Heart left ventricle (tissue), 16 donors: Measurements from ENCODE around the gene GANC. TPM values are rescaled to one million over a fixed set of nuclear protein-coding genes. Genes with fewer than 3 reads are reported as not detected.

Source experiments
- ATAC-seq, 4 donors: fragments of 200-7000 bp; cut with Tn5 transposase; one replicate each; pipeline ENCODE4 v1.9.1; 2020 to 2022; ENCODE audit warnings: moderate library complexity in 4 of 4, mild to moderate bottlenecking in 3 of 4, moderate number of reproducible peaks in 1 of 4
- DNase-seq, 5 donors: peaks; one replicate each; pipeline ENCODE4 v3.0.0-alpha.2; 2020
- H3K27ac ChIP-seq, 12 donors: fragments of 200-600 bp; sonication (generic) in 4 of 12; one replicate each; pipeline versions ENCODE4 v1.5.0 to v1.8.0; 2016 to 2022; ENCODE audit warnings: mild to moderate bottlenecking in 2 of 12
- H3K27me3 ChIP-seq, 9 donors: fragments of 200-600 bp; sonication (generic) in 2 of 9; one replicate each; pipeline versions ENCODE4 v1.5.1 to v1.8.0; 2016 to 2022; ENCODE audit warnings: mild to moderate bottlenecking in 3 of 9
- H3K36me3 ChIP-seq, 9 donors: fragments of 200-600 bp; sonication (generic) in 2 of 9; one replicate each; pipeline versions ENCODE4 v1.5.0 to v1.8.0; 2018 to 2022; ENCODE audit warnings: mild to moderate bottlenecking in 2 of 9
- H3K4me1 ChIP-seq, 12 donors: fragments of 200-600 bp; sonication (generic) in 4 of 12; one replicate each; pipeline versions ENCODE4 v1.5.0 to v1.8.0; 2016 to 2022; ENCODE audit warnings: mild to moderate bottlenecking in 3 of 12
- H3K4me3 ChIP-seq, 12 donors: fragments of 200-600 bp; sonication (generic) in 4 of 12; one replicate each; pipeline versions ENCODE4 v1.5.0 to v1.8.0; 2017 to 2022; ENCODE audit warnings: mild to moderate bottlenecking in 9 of 12, moderate library complexity in 4 of 12
- H3K9me3 ChIP-seq, 12 donors: fragments of 200-600 bp; sonication (generic) in 4 of 12; one replicate each; pipeline versions ENCODE4 v1.5.0 to v1.8.0; 2016 to 2022; ENCODE audit warnings: mild to moderate bottlenecking in 1 of 12
- POLR2A ChIP-seq, 2 donors: fragments of 450-650 bp; IDR thresholded peaks; one replicate each; pipeline ENCODE4 v1.6.1; 2017; ENCODE audit warnings: antibody characterized with exemption in 2 of 2, mild to moderate bottlenecking in 2 of 2, moderate library complexity in 2 of 2
- WGBS, 4 donors: extraction: QIAGEN DNeasy Blood & Tissue Kit in 2 of 4; methylation state at CpG; one replicate each; pipeline versions ENCODE4 v1.1.5 to v1.1.7; 2013 to 2018; 5-methylcytosine and 5-hydroxymethylcytosine counted together
- intact Hi-C, 10 donors: fragments of 100-400 bp; cut with DNase I; formaldehyde crosslinking; loops; one replicate each; pipeline versions ENCODE4 v1.11.1 to v1.14.2; 2022
- polyA plus RNA-seq, 2 donors: library from polyadenylated mRNA; stranded (reverse); fragments of 200-250 nt; gene quantifications; one replicate each; pipeline ENCODE4 v1.2.3, GENCODE V29; 2013
- total RNA-seq, 9 donors: library from RNA; depleted of rRNA in 2 of 9; stranded (reverse); fragments of >200 nt in 2 of 9; fragmentation: NEBNext Ultra II Directional in 3 of 9; extraction: Animal tissue kit (Norgen Biotek cat#: 25700) in 3 of 9; gene quantifications; one replicate each; pipeline versions ENCODE4 v1.1.0 to v1.2.4, GENCODE V29; 2016 to 2023
- TF ChIP-seq, protein P1 (sequence below), 12 donors: fragments of 200-600 bp; sonication (generic) in 4 of 12; IDR thresholded peaks; one replicate each; pipeline versions ENCODE4 v1.5.0 to v1.8.0; 2018 to 2022; ENCODE audit warnings: antibody characterized with exemption in 12 of 12, mild to moderate bottlenecking in 5 of 12
- donor health status: ischemic (EF 13 %, LVEDD 7.1; RV severe dilation, severe dysfunction).
- donor health status: healthy with polysubstance abuse.
- donor health status: DM: no; HTN: yes; CAD: no.
- donor health status: DM: no; HTN: no; CAD: no.
- donor health status: ischemic (EF 25% LVEDD 6.9; RV normal size, moderate dysfunction).
- donor health status: ischemic (EF 25% LVEDD 5.7; RV mildly dilated, moderate dysfunction).
- donor health status: healthy.
- donor health status: DM: yes; HTN: yes; CAD: no.
- donor health status: ischemic (EF 35%, LVEDD 5.7; RV mildly dilated, moderate dysfunction).
- donor health status: nonischemic (EF 11% LVEDD 7.7; RV severe dilation, severe dysfunction).
- donor health status: DM: yes; HTN: yes; CAD: no.
- donor health status: PGD.
- donor health status: ischemic (EF 29% LVEDD 5.4; RV normal size, mild dysfunction).
- donor health status: nonischemic (EF 23%, LVEDD 6.1; RV moderate dilation, normal function).

Gene GANC
- total and polyA plus RNA-seq, 11 donors = 6.8 to 30.2 (median 17.0) TPM

- ATAC-seq (no peak), DNase-seq (no peak)
- no peaks in the 10 kb centered on the region for H3K27me3 ChIP-seq
- H3K36me3 ChIP-seq = peaks cover 0 to 44% (median 36%) of the 10 kb centered on the region in 9 donors
- intact Hi-C loops = loop anchor here in 6 of 10 donors (5.0 to 10.0 kb wide), 8 partner anchors 114 to 652 kb away; partner anchors contain the start of genes SNAP23 (in 1 of the 6), STARD9 (in 1 of the 6), TTBK2 (in 1 of the 6) and ZNF106 (in 1 of the 6)
- H3K4me1 ChIP-seq = peaks cover 8 to 45% (median 31%) of the 10 kb centered on the region in 12 donors
- no peaks in the 10 kb centered on the region for H3K9me3 ChIP-seq
- no peak overlapping the region for H3K27ac ChIP-seq
- no peak for TF ChIP-seq POLR2A (IDR thresholded peaks at IDR 0.05)
- TF ChIP-seq, protein P1, sequence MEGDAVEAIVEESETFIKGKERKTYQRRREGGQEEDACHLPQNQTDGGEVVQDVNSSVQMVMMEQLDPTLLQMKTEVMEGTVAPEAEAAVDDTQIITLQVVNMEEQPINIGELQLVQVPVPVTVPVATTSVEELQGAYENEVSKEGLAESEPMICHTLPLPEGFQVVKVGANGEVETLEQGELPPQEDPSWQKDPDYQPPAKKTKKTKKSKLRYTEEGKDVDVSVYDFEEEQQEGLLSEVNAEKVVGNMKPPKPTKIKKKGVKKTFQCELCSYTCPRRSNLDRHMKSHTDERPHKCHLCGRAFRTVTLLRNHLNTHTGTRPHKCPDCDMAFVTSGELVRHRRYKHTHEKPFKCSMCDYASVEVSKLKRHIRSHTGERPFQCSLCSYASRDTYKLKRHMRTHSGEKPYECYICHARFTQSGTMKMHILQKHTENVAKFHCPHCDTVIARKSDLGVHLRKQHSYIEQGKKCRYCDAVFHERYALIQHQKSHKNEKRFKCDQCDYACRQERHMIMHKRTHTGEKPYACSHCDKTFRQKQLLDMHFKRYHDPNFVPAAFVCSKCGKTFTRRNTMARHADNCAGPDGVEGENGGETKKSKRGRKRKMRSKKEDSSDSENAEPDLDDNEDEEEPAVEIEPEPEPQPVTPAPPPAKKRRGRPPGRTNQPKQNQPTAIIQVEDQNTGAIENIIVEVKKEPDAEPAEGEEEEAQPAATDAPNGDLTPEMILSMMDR (IDR thresholded peaks at IDR 0.05) = no peak
- H3K4me3 ChIP-seq = no peak overlapping the region
- WGBS, 4 donors = 45 to 50% (median 47%) methylated on average over 2 of the region's 2 CpGs
Measured at GRCh38 chr15:42270551-42270950, 2.5 kb upstream of the GANC start.

DNA sequence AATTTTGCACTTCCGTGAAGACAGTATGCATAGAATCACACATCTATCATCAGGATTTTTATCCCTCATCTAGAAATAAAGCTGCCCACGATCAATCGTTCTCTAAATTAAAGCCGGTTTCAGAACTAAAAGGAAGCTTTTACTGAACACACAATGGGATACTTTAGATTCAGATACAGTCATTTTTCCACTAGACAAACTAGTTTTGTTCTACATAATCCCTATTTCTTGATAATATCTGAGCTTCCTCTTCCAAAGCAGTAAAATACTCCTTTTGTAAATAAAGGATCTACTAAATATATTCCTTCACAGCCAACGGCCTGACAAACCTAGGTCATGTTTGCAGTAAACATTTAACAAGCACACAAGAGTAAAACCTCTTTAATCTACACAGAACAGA lies 2.0 kb upstream of the GANC start:
- DNase-seq = no peak
- intact Hi-C loops = loop anchor here in 6 of 10 donors (5.0 to 10.0 kb wide), 8 partner anchors 114 to 651 kb away; partner anchors contain the start of genes SNAP23 (in 1 of the 6), STARD9 (in 1 of the 6), TTBK2 (in 1 of the 6) and ZNF106 (in 1 of the 6)
- Histone ChIP-seq H3K27me3 (no peaks in the 10 kb centered on the region), H3K9me3 (no peaks in the 10 kb centered on the region), H3K4me1 (peaks cover 11 to 50% (median 35%) of the 10 kb centered on the region in 12 donors), H3K27ac (peak overlapping the region in 1 of 12 donors; percentile 21), H3K36me3 (peaks cover 0 to 40% (median 31%) of the 10 kb centered on the region in 9 donors), H3K4me3 (peak overlapping the region in 3 of 12 donors; percentile 0 to 84 (median 2))
- TF ChIP-seq, protein P1 (IDR thresholded peaks at IDR 0.05) = no peak
- no peak for TF ChIP-seq POLR2A (IDR thresholded peaks at IDR 0.05)
- ATAC-seq = no peak
- 71 to 74% (median 72%) methylated on average over 5 of the region's 5 CpGs for WGBS, 4 donors

GRCh38 chr15:42273900-42274701 lies 1.1 kb downstream of the GANC start:
- Histone ChIP-seq H3K4me1 (peaks cover 11 to 56% (median 37%) of the 10 kb centered on the region in 12 donors), H3K27me3 (no peaks in the 10 kb centered on the region), H3K9me3 (no peaks in the 10 kb centered on the region), H3K36me3 (peaks cover 0 to 27% (median 18%) of the 10 kb centered on the region in 9 donors), H3K27ac (peak overlapping the region; percentile 90 to 99 (median 96)), H3K4me3 (peak overlapping the region; percentile 61 to 84 (median 68))
- peak; percentile 12 to 41 (median 33) for ATAC-seq
- 2 to 5% (median 3%) methylated on average over 24 to 27 of the region's 27 CpGs for WGBS, 4 donors
- TF ChIP-seq POLR2A (IDR thresholded peaks at IDR 0.05) = no peak
- TF ChIP-seq, protein P1 (IDR thresholded peaks at IDR 0.05) = no peak
- peak; percentile 56 to 79 (median 70) for DNase-seq
- intact Hi-C loops = loop anchor here in 6 of 10 donors (5.0 to 10.0 kb wide), 8 partner anchors 111 to 648 kb away; partner anchors contain the start of genes SNAP23 (in 1 of the 6), STARD9 (in 1 of the 6), TTBK2 (in 1 of the 6) and ZNF106 (in 1 of the 6)

GRCh38 chr15:42274702-42274989 lies 1.6 kb downstream of the GANC start:
- Histone ChIP-seq H3K27ac (peak overlapping the region; percentile 90 to 99 (median 96)), H3K27me3 (no peaks in the 10 kb centered on the region), H3K4me1 (peaks cover 11 to 55% (median 37%) of the 10 kb centered on the region in 12 donors), H3K36me3 (peaks cover 0 to 32% (median 22%) of the 10 kb centered on the region in 9 donors), H3K9me3 (no peaks in the 10 kb centered on the region), H3K4me3 (peak overlapping the region; percentile 61 to 84 (median 68))
- DNase-seq (peak in 2 of 5 donors; percentile 9 to 18), ATAC-seq (no peak)
- intact Hi-C loops = loop anchor here in 6 of 10 donors (5.0 to 10.0 kb wide), 8 partner anchors 110 to 648 kb away; partner anchors contain the start of genes SNAP23 (in 1 of the 6), STARD9 (in 1 of the 6), TTBK2 (in 1 of the 6) and ZNF106 (in 1 of the 6)
- TF ChIP-seq, protein P1 (IDR thresholded peaks at IDR 0.05) = no peak
- TF ChIP-seq POLR2A (IDR thresholded peaks at IDR 0.05) = no peak
- 47 to 67% (median 56%) methylated on average over 6 of the region's 6 CpGs for WGBS, 4 donors
